Liver (tissue), 9 donors: ENCODE results near the gene GFRA1. TPM values are rescaled to one million over a fixed set of nuclear protein-coding genes. Genes with fewer than 3 reads are reported as not detected.

Experiments used
- DNase-seq: peaks from one replicate; pipeline ENCODE4 v3.0.0-alpha.2; 2017; ENCODE audit warnings: low spot score
- H3K27ac ChIP-seq, 2 donors: one replicate each; pipeline ENCODE4 v1.7.0; 2013; ENCODE audit warnings: inconsistent platforms in 2 of 2, low read length in 2 of 2, control low read depth in 1 of 2, low read depth in 1 of 2, mild to moderate bottlenecking in 1 of 2
- H3K27me3 ChIP-seq, 4 donors: one replicate each; pipeline versions ENCODE4 v1.6.1 to v1.7.0; 2013; ENCODE audit warnings: low read length in 3 of 4, inconsistent platforms in 1 of 4, mild to moderate bottlenecking in 1 of 4, moderate library complexity in 1 of 4; ENCODE audit not compliant: control insufficient read depth in 4 of 4, insufficient read depth in 4 of 4
- H3K36me3 ChIP-seq, 4 donors: one replicate each; pipeline versions ENCODE4 v1.6.1 to v1.7.0; 2013; ENCODE audit warnings: low read length in 3 of 4, mild to moderate bottlenecking in 3 of 4, low read depth in 1 of 4, moderate library complexity in 1 of 4; ENCODE audit not compliant: control insufficient read depth in 4 of 4, insufficient read depth in 3 of 4
- H3K4me1 ChIP-seq, 4 donors: one replicate each; pipeline versions ENCODE4 v1.6.1 to v1.7.0; 2013; ENCODE audit warnings: low read length in 3 of 4, mild to moderate bottlenecking in 3 of 4, moderate library complexity in 1 of 4; ENCODE audit not compliant: control insufficient read depth in 4 of 4, insufficient read depth in 4 of 4
- H3K4me3 ChIP-seq, 3 donors: one replicate each; pipeline versions ENCODE4 v1.6.1 to v1.7.0; 2013; ENCODE audit warnings: low read length in 3 of 3, control low read depth in 1 of 3, low read depth in 1 of 3, mild to moderate bottlenecking in 1 of 3
- H3K9ac ChIP-seq, 2 donors: one replicate each; pipeline ENCODE4 v1.7.0; 2013; ENCODE audit warnings: low read length in 2 of 2, mild to moderate bottlenecking in 2 of 2, moderate library complexity in 2 of 2, control low read depth in 1 of 2, low read depth in 1 of 2
- H3K9me3 ChIP-seq, 4 donors: one replicate each; pipeline versions ENCODE4 v1.6.1 to v1.7.0; 2013; ENCODE audit warnings: low read length in 3 of 4; ENCODE audit not compliant: control insufficient read depth in 4 of 4
- ATF3 ChIP-seq: IDR thresholded peaks from 2 replicates; pipeline ENCODE4 v1.6.1; 2016; ENCODE audit warnings: antibody characterized with exemption
- CTCF ChIP-seq: fragments of 150-350 bp; IDR thresholded peaks from 2 replicates; pipeline ENCODE4 v1.5.1; 2017; ENCODE audit warnings: improper control_type of control experiment, low read depth, low read length; ENCODE audit not compliant: missing input control
- EGR1 ChIP-seq, 2 donors: IDR thresholded peaks; 2 replicates each; pipeline ENCODE4 v1.6.1; 2016 to 2018; ENCODE audit warnings: antibody characterized with exemption in 2 of 2, low read depth in 2 of 2
- FOXA1 ChIP-seq: IDR thresholded peaks from 2 replicates; pipeline ENCODE4 v1.6.1; 2016; ENCODE audit warnings: antibody characterized with exemption
- FOXA2 ChIP-seq: IDR thresholded peaks from 2 replicates; pipeline ENCODE4 v1.6.1; 2016; ENCODE audit warnings: antibody characterized with exemption
- GABPA ChIP-seq, 2 donors: IDR thresholded peaks in 1 of 2; conservative IDR thresholded peaks in 1 of 2; 2 replicates each; pipeline ENCODE4 v1.6.1; 2016; ENCODE audit warnings: antibody characterized with exemption in 2 of 2, mild to moderate bottlenecking in 1 of 2, moderate library complexity in 1 of 2
- HNF4A ChIP-seq, 2 donors: conservative IDR thresholded peaks; 2 replicates each; pipeline ENCODE4 v1.6.1; 2016; ENCODE audit warnings: antibody characterized with exemption in 2 of 2, mild to moderate bottlenecking in 2 of 2
- HNF4G ChIP-seq: IDR thresholded peaks from 2 replicates; pipeline ENCODE4 v1.6.1; 2016; ENCODE audit warnings: antibody characterized with exemption
- JUND ChIP-seq, 2 donors: IDR thresholded peaks; 2 replicates each; pipeline ENCODE4 v1.6.1; 2016; ENCODE audit warnings: antibody characterized with exemption in 2 of 2
- MAX ChIP-seq: IDR thresholded peaks from 2 replicates; pipeline ENCODE4 v1.6.1; 2016; ENCODE audit warnings: antibody characterized with exemption
- NR2F2 ChIP-seq: IDR thresholded peaks from 2 replicates; pipeline ENCODE4 v1.6.1; 2016; ENCODE audit warnings: antibody characterized with exemption
- RAD21 ChIP-seq, 2 donors: IDR thresholded peaks; 2 replicates each; pipeline ENCODE4 v1.6.1; 2016; ENCODE audit warnings: antibody characterized with exemption in 2 of 2, mild to moderate bottlenecking in 2 of 2
- REST ChIP-seq: IDR thresholded peaks from 2 replicates; pipeline ENCODE4 v1.6.1; 2016; ENCODE audit warnings: antibody characterized with exemption, mild to moderate bottlenecking
- RXRA ChIP-seq, 2 donors: IDR thresholded peaks; 2 replicates each; pipeline ENCODE4 v1.6.1; 2017 to 2018; ENCODE audit warnings: antibody characterized with exemption in 2 of 2, mild to moderate bottlenecking in 1 of 2
- SP1 ChIP-seq: IDR thresholded peaks from 2 replicates; pipeline ENCODE4 v1.6.1; 2018; ENCODE audit warnings: antibody characterized with exemption, mild to moderate bottlenecking
- TAF1 ChIP-seq: conservative IDR thresholded peaks from 2 replicates; pipeline ENCODE4 v1.6.1; 2016; ENCODE audit warnings: antibody characterized with exemption, mild to moderate bottlenecking
- YY1 ChIP-seq: IDR thresholded peaks from 2 replicates; pipeline ENCODE4 v1.6.1; 2016; ENCODE audit warnings: antibody characterized with exemption, mild to moderate bottlenecking
- WGBS: extraction: QIAGEN DNeasy Blood & Tissue Kit; methylation state at CpG from one replicate; pipeline ENCODE4 v1.1.7; 2013; 5-methylcytosine and 5-hydroxymethylcytosine counted together
- polyA plus RNA-seq, 2 donors: library from polyadenylated mRNA; stranded (reverse) in 1 of 2; unstranded in 1 of 2; fragments of 200-250 nt in 1 of 2; fragments of >200 nt in 1 of 2; fragmentation: Nextera tagmentation in 1 of 2; extraction: Ambion mirVana in 1 of 2; gene quantifications; one replicate each; pipeline versions ENCODE4 v1.2.1 to v1.2.3, GENCODE V29; 2013 to 2015
- total RNA-seq, 2 donors: library from RNA; depleted of rRNA; stranded (reverse); fragments of >200 nt; gene quantifications; one replicate each; pipeline ENCODE4 v1.2.3, GENCODE V29; 2014
- TF ChIP-seq, protein P1 (sequence below): IDR thresholded peaks from 2 replicates; pipeline ENCODE4 v1.6.1; 2016; ENCODE audit warnings: antibody characterized with exemption
- donor health status: healthy.
- donor health status: healthy.
- donor health status: healthy.
- donor health status: healthy.
- donor health status: healthy.

GFRA1 gene
- total and polyA plus RNA-seq, 4 donors: 14.2 to 53.6 (median 17.8) TPM

GRCh38 chr10:116262678-116263077 lies 10.3 kb downstream of the GFRA1 start:
- Histone ChIP-seq H3K27me3 (no peaks in the 10 kb centered on the region), H3K4me1 (no peaks in the 10 kb centered on the region), H3K9me3 (no peaks in the 10 kb centered on the region), H3K9ac (no peak overlapping the region), H3K27ac (no peak overlapping the region), H3K4me3 (no peak overlapping the region), H3K36me3 (peaks cover 0 to 9% (median 0%) of the 10 kb centered on the region in 4 donors)
- TF ChIP-seq HNF4G (no peak), EGR1 (IDR thresholded peaks at IDR 0.05; ENCODE audit: low read depth in 2 of 2) (no peak), TAF1 (no peak), FOXA2 (no peak), SP1 (no peak), RAD21 (IDR thresholded peaks at IDR 0.05) (no peak), ATF3 (no peak), CTCF (no peak), NR2F2 (no peak), MAX (no peak), JUND (IDR thresholded peaks at IDR 0.05) (no peak), REST (no peak), GABPA (IDR thresholded peaks at IDR 0.05 in 1 of 2, conservative IDR thresholded peaks at IDR 0.05 in 1 of 2) (no peak), HNF4A (conservative IDR thresholded peaks at IDR 0.05) (no peak), YY1 (no peak), FOXA1 (no peak), RXRA (IDR thresholded peaks at IDR 0.05) (no peak)
- TF ChIP-seq, protein P1, sequence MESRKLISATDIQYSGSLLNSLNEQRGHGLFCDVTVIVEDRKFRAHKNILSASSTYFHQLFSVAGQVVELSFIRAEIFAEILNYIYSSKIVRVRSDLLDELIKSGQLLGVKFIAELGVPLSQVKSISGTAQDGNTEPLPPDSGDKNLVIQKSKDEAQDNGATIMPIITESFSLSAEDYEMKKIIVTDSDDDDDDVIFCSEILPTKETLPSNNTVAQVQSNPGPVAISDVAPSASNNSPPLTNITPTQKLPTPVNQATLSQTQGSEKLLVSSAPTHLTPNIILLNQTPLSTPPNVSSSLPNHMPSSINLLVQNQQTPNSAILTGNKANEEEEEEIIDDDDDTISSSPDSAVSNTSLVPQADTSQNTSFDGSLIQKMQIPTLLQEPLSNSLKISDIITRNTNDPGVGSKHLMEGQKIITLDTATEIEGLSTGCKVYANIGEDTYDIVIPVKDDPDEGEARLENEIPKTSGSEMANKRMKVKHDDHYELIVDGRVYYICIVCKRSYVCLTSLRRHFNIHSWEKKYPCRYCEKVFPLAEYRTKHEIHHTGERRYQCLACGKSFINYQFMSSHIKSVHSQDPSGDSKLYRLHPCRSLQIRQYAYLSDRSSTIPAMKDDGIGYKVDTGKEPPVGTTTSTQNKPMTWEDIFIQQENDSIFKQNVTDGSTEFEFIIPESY: no peak
- DNase-seq: no peak
- 90% methylated on average over 3 of the region's 3 CpGs for WGBS
